DMS114 treated with DMSO at 0.1 percent for 48 hours (cell line): ENCODE measurements around the gene CNTNAP2.

Source experiments
- DNase-seq: peaks from one replicate; lab custom pipeline; 2025; ENCODE audit not compliant: unreplicated experiment; lab: John Stamatoyannopoulos, UW

Gene CNTNAP2

DNA sequence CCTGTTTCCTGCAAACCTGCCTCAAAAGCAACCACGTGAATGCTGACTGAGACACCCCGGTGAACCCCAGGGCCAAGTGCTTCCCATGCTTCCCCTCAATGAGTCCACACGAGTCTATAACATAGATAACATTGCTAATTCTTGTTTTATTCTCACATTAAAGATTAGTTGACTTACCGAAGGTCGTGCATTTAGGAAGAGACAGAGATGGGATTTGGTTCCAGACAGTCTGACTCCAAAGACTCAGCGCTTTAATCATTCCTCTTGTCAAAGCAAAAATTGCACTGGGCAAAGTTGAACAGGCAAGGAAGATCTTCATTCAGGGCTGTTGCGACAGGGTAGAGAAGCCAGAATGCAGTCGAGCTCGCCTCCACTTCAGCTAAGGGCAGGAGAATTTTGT, 2038.4 kb downstream of the CNTNAP2 start:
- no peak for DNase-seq

DNA sequence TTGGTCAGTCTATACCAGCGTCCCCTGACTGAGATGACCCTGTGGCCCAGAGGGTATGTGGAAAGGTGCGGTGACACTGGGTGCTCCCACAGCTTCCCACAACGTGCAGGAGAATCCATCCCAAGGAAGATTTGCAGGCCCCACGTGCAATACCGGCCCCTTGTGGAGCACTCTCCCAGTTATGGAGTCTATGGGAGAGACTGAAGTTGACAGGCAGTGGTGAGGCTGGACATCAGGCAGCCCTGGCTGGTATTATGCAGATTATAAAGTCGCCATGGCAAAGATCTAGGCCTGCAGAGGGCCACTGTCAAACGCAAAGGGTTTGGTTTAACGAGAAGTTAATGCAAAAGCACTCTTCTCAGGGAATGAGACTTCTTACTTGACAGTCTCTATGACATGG, 2039.2 kb downstream of the CNTNAP2 start:
- DNase-seq, result no peak

- DNase-seq, result no peak
Measured at GRCh38 chr7:148156233-148156632, 2039.6 kb downstream of the CNTNAP2 start.

- no peak for DNase-seq
Measured at GRCh38 chr7:148159331-148159730, 2042.7 kb downstream of the CNTNAP2 start.

- DNase-seq, result no peak
Measured at GRCh38 chr7:148161776-148162175, 2045.2 kb downstream of the CNTNAP2 start.

DNA sequence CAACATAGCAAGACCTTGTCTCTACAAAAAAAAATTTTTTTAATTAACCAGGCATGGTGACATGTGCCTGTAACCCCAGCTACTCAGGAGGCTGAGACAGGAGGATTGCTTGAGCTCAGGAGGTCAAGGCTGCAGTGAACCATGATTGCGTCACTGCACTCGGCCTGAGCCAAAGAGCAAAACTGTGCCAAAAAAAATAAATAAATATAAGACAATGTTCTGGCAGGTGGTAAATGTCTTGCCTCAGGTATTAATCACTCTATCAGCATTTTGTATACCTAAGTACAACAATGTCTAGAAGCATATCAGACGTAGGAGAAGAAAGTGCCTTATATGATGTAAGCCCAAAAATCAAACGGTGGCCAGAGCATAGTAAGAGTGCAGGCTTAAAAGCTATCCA, 2046.2 kb downstream of the CNTNAP2 start:
- no peak for DNase-seq

GRCh38 chr7:148163246-148163645, 2046.6 kb downstream of the CNTNAP2 start:
- DNase-seq, result no peak

- no peak for DNase-seq
Measured at GRCh38 chr7:148172920-148173319, 2056.3 kb downstream of the CNTNAP2 start.

GRCh38 chr7:148173369-148173768, 2056.8 kb downstream of the CNTNAP2 start:
- no peak for DNase-seq

DNA sequence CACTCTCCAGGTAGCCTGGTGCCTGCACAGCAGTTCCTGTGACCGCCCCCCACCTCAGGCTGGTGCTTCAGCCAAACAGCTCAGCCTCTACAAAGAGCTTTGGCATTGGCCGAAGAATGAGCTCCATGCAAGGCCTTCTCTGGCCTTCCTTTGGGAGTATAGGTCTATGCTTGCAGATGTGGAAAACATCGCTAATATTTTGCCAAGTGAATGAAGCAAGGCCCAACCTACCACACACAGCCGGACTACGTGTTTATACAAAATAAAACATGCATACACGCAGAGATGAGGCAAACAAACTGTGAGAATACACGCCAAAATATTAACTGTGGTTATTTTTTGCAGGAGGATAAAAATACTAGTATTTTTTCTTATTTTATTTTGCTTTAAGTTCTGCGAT, 2057.8 kb downstream of the CNTNAP2 start:
- no peak for DNase-seq

DNA sequence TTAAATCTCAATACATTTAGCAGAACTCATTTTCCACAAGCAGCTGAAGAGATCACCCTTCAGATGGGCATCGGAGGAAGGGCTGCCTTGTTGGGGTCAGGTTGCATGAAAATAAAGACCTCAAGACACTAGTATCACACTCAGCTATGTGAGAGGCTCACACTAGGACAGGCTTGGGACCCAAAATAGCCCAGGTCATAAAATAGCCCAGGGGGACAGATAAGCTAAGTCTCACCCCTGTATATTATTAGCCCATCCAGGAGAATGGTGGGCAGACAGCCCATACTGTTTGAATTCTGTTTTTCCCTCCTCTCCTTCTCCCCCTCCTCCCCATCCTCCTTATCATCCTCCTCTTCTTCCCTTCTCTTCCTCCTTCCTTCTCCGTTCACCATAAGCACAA, 2058.9 kb downstream of the CNTNAP2 start:
- no peak for DNase-seq

- DNase-seq, result no peak
Measured at GRCh38 chr7:148177972-148178371, 2061.4 kb downstream of the CNTNAP2 start.

GRCh38 chr7:148180075-148180474, 2063.5 kb downstream of the CNTNAP2 start:
- no peak for DNase-seq

GRCh38 chr7:148182264-148182663, 2065.7 kb downstream of the CNTNAP2 start:
- DNase-seq, result no peak

GRCh38 chr7:148185041-148185440, 2068.4 kb downstream of the CNTNAP2 start:
- DNase-seq, result no peak

GRCh38 chr7:148187471-148187870, 2070.9 kb downstream of the CNTNAP2 start:
- DNase-seq, result no peak

GRCh38 chr7:148191391-148192065, 2074.9 kb downstream of the CNTNAP2 start:
- DNase-seq, result no peak

DNA sequence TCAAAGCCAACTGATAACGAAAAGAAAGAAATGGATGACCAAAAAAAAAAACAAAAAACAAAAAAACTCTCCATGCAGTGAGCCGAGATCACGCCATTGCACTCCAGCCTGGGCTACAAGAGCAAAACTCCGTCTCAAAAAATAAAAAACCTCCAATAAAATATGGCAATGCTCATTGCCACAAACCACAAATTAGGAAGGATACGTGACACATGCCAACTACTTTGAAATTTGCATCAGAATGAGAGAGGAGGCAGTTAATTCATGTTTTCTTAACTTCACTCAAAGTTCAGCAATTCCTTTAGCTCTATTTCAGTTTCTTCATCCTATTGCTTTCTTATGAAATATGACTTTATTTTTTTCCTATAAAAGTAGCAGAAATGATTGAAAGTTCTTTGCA, 2075.9 kb downstream of the CNTNAP2 start:
- DNase-seq, result no peak

- DNase-seq, result no peak
Measured at GRCh38 chr7:148201992-148202391, 2085.4 kb downstream of the CNTNAP2 start.

GRCh38 chr7:148204639-148205304, 2088.2 kb downstream of the CNTNAP2 start:
- DNase-seq, result no peak

GRCh38 chr7:148209643-148210190, 2093.1 kb downstream of the CNTNAP2 start:
- DNase-seq, result no peak

DNA sequence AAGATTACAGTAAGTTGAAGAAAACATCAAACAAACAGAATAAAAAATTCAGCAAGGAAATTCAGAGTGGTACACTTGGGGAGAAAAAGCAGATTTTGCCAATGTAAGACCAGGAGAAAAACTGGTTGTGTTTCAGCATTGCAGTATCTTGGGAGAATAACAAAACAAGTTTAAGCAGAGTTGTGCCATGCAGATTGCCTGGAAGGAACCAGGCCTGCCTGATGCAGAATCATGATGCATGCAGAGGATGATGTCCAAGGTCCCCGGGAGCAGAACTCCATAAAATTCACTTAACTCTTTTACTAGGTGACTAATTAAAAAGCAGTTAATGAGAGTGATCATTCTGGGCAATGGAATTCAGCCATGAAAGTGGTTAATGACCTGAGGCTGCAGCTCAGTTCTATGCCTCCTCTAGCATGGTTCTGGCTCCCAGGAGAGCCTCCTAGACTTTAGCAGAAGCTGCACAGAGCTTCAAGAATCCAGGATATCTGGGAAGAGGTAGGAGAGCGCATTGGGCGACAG, 2094.3 kb downstream of the CNTNAP2 start:
- DNase-seq, result no peak
